ENCODE measurements around the gene GHDC. TPM values are rescaled to one million over a fixed set of nuclear protein-coding genes. Genes with fewer than 3 reads are reported as not detected.

Gene GHDC
- total RNA-seq, 6 experiments from 2014 or later, result 8.8 to 23.9 (median 12.8) TPM

GRCh38 chr17:42171831-42172230 lies 22.5 kb downstream of the GHDC start:
- no peaks in the 10 kb centered on the region for H3K4me1 ChIP-seq
- WGBS (ENCODE audit: insufficient coverage, low coverage, low lambda C conversion rate, missing lambda C conversion rate), result 49% methylated on average over 4 of the region's 11 CpGs
- no peak for ATAC-seq
- TF ChIP-seq POLR2A (IDR thresholded peaks at IDR 0.05), result no peak
- TF ChIP-seq, protein P1, sequence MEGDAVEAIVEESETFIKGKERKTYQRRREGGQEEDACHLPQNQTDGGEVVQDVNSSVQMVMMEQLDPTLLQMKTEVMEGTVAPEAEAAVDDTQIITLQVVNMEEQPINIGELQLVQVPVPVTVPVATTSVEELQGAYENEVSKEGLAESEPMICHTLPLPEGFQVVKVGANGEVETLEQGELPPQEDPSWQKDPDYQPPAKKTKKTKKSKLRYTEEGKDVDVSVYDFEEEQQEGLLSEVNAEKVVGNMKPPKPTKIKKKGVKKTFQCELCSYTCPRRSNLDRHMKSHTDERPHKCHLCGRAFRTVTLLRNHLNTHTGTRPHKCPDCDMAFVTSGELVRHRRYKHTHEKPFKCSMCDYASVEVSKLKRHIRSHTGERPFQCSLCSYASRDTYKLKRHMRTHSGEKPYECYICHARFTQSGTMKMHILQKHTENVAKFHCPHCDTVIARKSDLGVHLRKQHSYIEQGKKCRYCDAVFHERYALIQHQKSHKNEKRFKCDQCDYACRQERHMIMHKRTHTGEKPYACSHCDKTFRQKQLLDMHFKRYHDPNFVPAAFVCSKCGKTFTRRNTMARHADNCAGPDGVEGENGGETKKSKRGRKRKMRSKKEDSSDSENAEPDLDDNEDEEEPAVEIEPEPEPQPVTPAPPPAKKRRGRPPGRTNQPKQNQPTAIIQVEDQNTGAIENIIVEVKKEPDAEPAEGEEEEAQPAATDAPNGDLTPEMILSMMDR (IDR thresholded peaks at IDR 0.05), result no peak
- no peaks in the 10 kb centered on the region for H3K27me3 ChIP-seq
- no peak overlapping the region for H3K27ac ChIP-seq
- no peaks in the 10 kb centered on the region for H3K36me3 ChIP-seq
- no peak overlapping the region for H3K4me3 ChIP-seq
- no peaks in the 10 kb centered on the region for H3K9me3 ChIP-seq
- no peak for DNase-seq
- intact Hi-C loops (cut with DNase I), result loop anchor here in 1 of 2 donors (10.0 kb wide), 1 partner anchor 47 kb away; the partner anchor contains the start of genes HSPB9 and KAT2A

DNA sequence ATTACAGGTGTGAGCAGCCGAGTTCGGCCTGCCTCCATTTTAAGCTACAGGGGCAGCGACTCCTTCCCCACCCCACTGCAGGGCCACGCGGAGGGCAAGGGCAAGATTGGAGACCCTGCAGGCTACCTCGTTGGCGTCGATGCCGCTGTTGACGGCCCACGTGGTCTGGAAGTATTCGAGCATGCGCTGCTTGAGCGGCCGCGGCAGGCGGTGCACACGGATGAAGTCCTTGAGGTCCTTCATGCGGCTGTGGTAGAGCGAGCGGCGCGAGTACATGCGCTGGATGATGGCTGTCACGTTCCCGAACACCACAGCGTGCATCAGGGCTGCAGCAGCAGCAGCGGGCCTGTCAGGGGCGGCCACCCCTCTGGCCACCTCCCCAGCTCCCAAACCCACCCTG lies 24.9 kb downstream of the GHDC start:
- H3K36me3 ChIP-seq, result no peaks in the 10 kb centered on the region
- no peak for DNase-seq
- no peak for ATAC-seq
- TF ChIP-seq, protein P1 (IDR thresholded peaks at IDR 0.05), result no peak
- no peak for TF ChIP-seq POLR2A (IDR thresholded peaks at IDR 0.05)
- H3K4me3 ChIP-seq, result no peak overlapping the region
- WGBS (ENCODE audit: insufficient coverage, low coverage, low lambda C conversion rate, missing lambda C conversion rate), result 86% methylated on average over 7 of the region's 29 CpGs
- no peaks in the 10 kb centered on the region for H3K4me1 ChIP-seq
- no peaks in the 10 kb centered on the region for H3K27me3 ChIP-seq
- intact Hi-C loops (cut with DNase I), result no loop called here
- H3K27ac ChIP-seq, result no peak overlapping the region
- no peaks in the 10 kb centered on the region for H3K9me3 ChIP-seq

DNA sequence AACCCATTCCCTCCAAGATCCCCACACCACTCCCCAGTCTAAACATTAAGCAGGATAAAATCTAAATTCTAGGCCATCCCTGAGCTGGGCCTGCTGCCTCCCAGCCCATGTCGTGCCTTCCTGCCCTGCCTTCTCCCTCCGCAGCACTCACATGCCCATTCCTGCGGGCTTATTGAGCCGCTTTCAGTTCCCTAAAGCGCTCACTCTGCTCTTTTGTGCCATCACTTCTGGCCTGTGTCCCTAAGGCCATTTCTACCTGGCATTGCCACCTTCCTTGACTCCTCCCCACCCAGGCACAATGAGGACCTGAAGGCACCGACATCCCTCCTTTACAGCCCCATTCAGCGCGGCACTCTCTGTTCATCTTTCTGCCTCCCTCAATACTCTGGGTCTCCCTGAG lies 26.5 kb downstream of the GHDC start:
- intact Hi-C loops (cut with DNase I), result no loop called here

DNA sequence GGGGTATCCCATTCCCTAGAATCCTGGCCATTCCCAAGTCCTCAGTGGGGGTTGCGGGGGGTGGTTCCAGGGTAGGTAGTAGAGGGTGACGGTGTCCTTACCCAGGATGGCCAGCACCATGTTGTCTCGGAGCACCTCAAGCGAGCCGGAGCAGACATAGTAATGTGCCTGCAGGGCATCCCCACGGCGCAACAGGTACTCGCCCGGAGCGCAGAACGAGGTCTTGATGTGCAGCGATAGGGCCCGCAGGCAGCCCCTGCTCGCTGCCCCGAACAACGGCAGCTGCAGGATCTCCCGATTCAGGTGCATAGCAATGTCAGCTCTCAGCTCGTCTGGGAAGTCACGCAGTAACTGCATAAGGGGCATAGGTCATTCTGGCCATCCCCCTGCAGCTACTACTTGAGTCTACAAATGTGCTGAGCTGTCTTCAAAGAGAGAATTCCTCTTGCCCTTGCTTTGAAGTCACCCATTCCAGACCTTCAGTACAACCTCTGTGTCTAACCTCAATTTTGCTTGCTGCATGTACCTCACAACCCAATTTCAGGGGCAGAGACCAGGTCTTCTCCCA lies 28.0 kb downstream of the GHDC start:
- WGBS (ENCODE audit: insufficient coverage, low coverage, low lambda C conversion rate, missing lambda C conversion rate), result no CpG with 5 or more reads among the region's 19 CpGs
- peak in 1 of 4 donors; percentile 7 for ATAC-seq
- DNase-seq, result no peak

More for the DNA sequence above, 26.5 kb downstream of the GHDC start:
- Histone ChIP-seq H3K4me1 (no peaks in the 10 kb centered on the region), H3K27me3 (no peaks in the 10 kb centered on the region), H3K9me3 (no peaks in the 10 kb centered on the region), H3K4me3 (no peak overlapping the region), H3K27ac (no peak overlapping the region), H3K36me3 (no peaks in the 10 kb centered on the region)
- DNase-seq (no peak), ATAC-seq (no peak)
- TF ChIP-seq POLR2A (IDR thresholded peaks at IDR 0.05), result no peak
- TF ChIP-seq, protein P1 (IDR thresholded peaks at IDR 0.05), result no peak
- WGBS (ENCODE audit: insufficient coverage, low coverage, low lambda C conversion rate, missing lambda C conversion rate), result 83% methylated on average over 8 of the region's 8 CpGs

More for the DNA sequence above, 28.0 kb downstream of the GHDC start:
- no peaks in the 10 kb centered on the region for H3K4me1 ChIP-seq
- H3K4me3 ChIP-seq, result no peak overlapping the region
- H3K27me3 ChIP-seq, result no peaks in the 10 kb centered on the region
- TF ChIP-seq POLR2A (IDR thresholded peaks at IDR 0.05), result no peak
- TF ChIP-seq, protein P1 (IDR thresholded peaks at IDR 0.05), result no peak
- no peaks in the 10 kb centered on the region for H3K36me3 ChIP-seq
- no peaks in the 10 kb centered on the region for H3K9me3 ChIP-seq
- no peak overlapping the region for H3K27ac ChIP-seq
- intact Hi-C loops (cut with DNase I), result no loop called here

All from right lobe of liver (tissue), 6 donors.